GM12873 (cell line): Measurements from ENCODE around the gene HCN2.

ENCODE experiments used
- CTCF ChIP-seq: IDR thresholded peaks from 2 replicates; pipeline ENCODE4 v1.5.1; 2012; ENCODE audit warnings: low read depth, mild to moderate bottlenecking, moderate library complexity, low read length, control low read depth; ENCODE audit not compliant: insufficient read depth; ENCODE audit errors: missing control alignments

The HCN2 gene

GRCh38 chr19:572140-572742, 17.4 kb upstream of the HCN2 start, which contains the start of gene BSG:
TSS of gene BSG (plus strand) at chr19:572596. CDS start at chr19:572635, 39 bp downstream.
- TF ChIP-seq CTCF = no peak

GRCh38 chr19:572743-573518, 16.8 kb upstream of the HCN2 start:
- no peak for TF ChIP-seq CTCF

GRCh38 chr19:573519-573825, 16.2 kb upstream of the HCN2 start:
- no peak for TF ChIP-seq CTCF

- TF ChIP-seq CTCF = no peak
Measured at GRCh38 chr19:574658-575526, 14.8 kb upstream of the HCN2 start.

DNA sequence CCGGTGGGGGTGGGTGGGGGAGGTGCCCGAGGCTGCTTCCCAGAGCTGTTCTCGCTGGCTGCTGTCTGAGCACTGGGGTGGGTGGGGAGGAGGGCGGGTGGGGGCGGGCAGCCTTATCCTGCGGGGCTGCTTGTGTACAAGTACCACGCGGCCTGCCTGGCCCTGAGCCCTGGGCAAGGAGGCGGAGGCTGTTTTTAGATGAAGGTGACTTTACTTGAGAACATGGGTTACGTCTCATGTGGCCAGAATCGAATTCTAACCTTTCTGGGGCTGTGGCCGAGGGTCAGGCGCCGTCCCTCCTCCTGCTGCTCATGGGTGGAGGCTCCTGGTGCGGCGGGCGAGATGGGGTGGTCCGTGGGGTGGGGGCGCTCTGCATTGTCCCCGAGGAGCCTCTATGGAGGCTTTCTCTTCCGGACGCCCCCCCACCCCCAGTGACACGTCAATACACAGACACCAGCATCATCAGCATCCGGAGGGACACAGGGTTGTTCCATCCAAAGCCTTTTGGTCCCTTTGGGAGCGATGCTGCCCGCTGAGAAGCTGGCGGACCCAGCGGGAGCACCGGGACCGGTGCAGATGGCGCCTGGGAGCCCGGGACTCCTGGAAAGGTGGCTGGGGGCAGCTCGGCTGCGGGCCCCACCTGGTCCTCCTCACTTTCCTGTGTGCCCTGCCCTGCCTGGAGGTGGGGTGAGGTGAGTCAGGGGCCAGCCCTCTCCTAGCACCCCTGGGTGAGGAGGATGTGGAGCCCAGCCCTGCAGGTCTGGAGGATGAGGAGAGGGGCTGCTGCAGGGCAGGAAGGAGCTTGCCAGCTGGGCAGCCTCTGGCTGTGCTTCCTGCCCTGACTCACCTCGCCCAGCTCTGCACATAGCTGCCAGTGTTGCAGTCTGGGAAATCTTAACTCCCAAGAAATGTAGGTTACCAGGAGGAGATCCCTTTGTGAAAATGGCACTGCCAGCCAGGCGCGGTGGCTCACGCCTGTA, 13.9 kb upstream of the HCN2 start:
- no peak for TF ChIP-seq CTCF

DNA sequence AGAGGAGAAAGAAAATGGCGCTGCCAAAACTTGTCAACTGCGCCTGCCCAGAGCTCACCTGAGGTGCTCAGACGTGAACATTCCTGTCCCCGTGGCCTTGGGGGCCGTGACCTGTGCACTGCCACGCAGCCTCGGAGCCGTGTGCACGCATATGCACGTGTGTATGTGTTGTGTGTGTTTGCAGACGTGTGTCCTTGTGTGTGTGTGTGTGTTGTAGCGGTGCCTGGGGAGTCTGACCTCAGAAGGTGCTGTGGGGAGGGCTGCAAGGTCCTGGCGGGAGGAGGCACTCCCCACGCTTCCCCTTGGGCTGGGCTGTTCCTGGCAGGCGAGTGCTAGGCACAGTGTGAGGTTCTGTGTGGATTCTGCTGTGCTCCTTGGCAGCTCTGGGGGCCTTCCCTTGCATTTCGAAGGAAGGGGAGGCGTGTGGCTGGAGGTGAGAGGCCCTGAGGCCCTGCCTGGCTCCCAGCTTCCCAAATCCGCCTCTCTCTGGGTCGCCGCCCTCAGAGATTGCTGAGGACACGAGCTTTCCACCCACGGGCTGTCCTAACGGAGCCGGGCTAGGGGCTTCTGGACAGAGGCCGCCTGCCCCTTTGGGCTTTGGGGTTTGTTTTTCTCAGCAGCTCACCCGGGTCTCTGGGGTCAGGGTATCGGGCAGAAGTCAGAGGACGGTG, 12.8 kb upstream of the HCN2 start:
- no peak for TF ChIP-seq CTCF
